ENCODE measurements around the gene EIPR1.

The EIPR1 gene

DNA sequence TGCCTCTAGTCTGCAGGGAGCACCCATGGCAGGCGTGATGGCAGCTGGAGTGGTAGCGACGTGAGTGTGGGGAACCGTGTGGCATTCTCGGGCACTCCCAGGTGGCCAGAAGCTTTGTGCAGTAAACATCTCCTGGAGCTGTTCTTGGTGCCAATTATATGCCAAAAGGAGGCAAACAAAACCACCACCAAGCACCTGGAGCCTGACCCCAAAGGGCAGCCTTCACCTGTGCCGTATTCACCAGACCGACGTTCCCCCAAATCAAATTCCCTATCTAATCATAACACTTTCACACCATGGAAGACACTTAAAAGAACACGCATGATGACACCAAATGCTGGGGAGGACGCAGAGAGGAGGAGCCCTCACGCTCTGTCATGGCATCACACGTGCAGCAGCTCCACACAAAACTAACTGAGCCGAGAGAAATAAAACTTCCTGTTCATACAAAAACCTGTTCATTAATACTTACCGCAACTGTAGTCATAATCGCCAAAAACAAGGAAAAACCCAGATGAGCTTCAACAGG lies 123.6 kb downstream of the EIPR1 start:
- no peak for TF ChIP-seq ZC3H10 (CRISPR knock-in tag; IDR thresholded peaks at IDR 0.05)
- no peak for TF ChIP-seq ZFP30 (CRISPR knock-in tag; IDR thresholded peaks at IDR 0.05)
- TF ChIP-seq RARB (CRISPR knock-in tag; IDR thresholded peaks at IDR 0.05), result no peak
- TF ChIP-seq, protein P1, sequence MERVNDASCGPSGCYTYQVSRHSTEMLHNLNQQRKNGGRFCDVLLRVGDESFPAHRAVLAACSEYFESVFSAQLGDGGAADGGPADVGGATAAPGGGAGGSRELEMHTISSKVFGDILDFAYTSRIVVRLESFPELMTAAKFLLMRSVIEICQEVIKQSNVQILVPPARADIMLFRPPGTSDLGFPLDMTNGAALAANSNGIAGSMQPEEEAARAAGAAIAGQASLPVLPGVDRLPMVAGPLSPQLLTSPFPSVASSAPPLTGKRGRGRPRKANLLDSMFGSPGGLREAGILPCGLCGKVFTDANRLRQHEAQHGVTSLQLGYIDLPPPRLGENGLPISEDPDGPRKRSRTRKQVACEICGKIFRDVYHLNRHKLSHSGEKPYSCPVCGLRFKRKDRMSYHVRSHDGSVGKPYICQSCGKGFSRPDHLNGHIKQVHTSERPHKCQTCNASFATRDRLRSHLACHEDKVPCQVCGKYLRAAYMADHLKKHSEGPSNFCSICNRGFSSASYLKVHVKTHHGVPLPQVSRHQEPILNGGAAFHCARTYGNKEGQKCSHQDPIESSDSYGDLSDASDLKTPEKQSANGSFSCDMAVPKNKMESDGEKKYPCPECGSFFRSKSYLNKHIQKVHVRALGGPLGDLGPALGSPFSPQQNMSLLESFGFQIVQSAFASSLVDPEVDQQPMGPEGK (CRISPR knock-in tag; IDR thresholded peaks at IDR 0.05; ENCODE audit: borderline replicate concordance), result no peak
- no peak for TF ChIP-seq BACH2 (CRISPR knock-in tag; IDR thresholded peaks at IDR 0.05; ENCODE audit: borderline replicate concordance)
- TF ChIP-seq, protein P2, sequence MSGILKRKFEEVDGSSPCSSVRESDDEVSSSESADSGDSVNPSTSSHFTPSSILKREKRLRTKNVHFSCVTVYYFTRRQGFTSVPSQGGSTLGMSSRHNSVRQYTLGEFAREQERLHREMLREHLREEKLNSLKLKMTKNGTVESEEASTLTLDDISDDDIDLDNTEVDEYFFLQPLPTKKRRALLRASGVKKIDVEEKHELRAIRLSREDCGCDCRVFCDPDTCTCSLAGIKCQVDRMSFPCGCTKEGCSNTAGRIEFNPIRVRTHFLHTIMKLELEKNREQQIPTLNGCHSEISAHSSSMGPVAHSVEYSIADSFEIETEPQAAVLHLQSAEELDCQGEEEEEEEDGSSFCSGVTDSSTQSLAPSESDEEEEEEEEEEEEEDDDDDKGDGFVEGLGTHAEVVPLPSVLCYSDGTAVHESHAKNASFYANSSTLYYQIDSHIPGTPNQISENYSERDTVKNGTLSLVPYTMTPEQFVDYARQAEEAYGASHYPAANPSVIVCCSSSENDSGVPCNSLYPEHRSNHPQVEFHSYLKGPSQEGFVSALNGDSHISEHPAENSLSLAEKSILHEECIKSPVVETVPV (CRISPR knock-in tag; IDR thresholded peaks at IDR 0.05), result no peak
- TF ChIP-seq, protein P3, sequence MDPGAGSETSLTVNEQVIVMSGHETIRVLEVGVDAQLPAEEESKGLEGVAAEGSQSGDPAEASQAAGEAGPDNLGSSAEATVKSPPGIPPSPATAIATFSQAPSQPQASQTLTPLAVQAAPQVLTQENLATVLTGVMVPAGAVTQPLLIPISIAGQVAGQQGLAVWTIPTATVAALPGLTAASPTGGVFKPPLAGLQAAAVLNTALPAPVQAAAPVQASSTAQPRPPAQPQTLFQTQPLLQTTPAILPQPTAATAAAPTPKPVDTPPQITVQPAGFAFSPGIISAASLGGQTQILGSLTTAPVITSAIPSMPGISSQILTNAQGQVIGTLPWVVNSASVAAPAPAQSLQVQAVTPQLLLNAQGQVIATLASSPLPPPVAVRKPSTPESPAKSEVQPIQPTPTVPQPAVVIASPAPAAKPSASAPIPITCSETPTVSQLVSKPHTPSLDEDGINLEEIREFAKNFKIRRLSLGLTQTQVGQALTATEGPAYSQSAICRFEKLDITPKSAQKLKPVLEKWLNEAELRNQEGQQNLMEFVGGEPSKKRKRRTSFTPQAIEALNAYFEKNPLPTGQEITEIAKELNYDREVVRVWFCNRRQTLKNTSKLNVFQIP (CRISPR knock-in tag; IDR thresholded peaks at IDR 0.05; ENCODE audit: borderline replicate concordance, low read depth), result no peak
- no peak for TF ChIP-seq ARNTL (CRISPR knock-in tag; IDR thresholded peaks at IDR 0.05; ENCODE audit: borderline replicate concordance, low read depth)
- no peak for TF ChIP-seq PPARA (CRISPR knock-in tag; IDR thresholded peaks at IDR 0.05; ENCODE audit: borderline replicate concordance)
- TF ChIP-seq, protein P4, sequence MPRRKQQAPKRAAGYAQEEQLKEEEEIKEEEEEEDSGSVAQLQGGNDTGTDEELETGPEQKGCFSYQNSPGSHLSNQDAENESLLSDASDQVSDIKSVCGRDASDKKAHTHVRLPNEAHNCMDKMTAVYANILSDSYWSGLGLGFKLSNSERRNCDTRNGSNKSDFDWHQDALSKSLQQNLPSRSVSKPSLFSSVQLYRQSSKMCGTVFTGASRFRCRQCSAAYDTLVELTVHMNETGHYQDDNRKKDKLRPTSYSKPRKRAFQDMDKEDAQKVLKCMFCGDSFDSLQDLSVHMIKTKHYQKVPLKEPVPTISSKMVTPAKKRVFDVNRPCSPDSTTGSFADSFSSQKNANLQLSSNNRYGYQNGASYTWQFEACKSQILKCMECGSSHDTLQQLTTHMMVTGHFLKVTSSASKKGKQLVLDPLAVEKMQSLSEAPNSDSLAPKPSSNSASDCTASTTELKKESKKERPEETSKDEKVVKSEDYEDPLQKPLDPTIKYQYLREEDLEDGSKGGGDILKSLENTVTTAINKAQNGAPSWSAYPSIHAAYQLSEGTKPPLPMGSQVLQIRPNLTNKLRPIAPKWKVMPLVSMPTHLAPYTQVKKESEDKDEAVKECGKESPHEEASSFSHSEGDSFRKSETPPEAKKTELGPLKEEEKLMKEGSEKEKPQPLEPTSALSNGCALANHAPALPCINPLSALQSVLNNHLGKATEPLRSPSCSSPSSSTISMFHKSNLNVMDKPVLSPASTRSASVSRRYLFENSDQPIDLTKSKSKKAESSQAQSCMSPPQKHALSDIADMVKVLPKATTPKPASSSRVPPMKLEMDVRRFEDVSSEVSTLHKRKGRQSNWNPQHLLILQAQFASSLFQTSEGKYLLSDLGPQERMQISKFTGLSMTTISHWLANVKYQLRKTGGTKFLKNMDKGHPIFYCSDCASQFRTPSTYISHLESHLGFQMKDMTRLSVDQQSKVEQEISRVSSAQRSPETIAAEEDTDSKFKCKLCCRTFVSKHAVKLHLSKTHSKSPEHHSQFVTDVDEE (CRISPR knock-in tag; IDR thresholded peaks at IDR 0.05), result no peak
- TF ChIP-seq CSDC2 (CRISPR knock-in tag; IDR thresholded peaks at IDR 0.05), result no peak
- TF ChIP-seq, protein P5, sequence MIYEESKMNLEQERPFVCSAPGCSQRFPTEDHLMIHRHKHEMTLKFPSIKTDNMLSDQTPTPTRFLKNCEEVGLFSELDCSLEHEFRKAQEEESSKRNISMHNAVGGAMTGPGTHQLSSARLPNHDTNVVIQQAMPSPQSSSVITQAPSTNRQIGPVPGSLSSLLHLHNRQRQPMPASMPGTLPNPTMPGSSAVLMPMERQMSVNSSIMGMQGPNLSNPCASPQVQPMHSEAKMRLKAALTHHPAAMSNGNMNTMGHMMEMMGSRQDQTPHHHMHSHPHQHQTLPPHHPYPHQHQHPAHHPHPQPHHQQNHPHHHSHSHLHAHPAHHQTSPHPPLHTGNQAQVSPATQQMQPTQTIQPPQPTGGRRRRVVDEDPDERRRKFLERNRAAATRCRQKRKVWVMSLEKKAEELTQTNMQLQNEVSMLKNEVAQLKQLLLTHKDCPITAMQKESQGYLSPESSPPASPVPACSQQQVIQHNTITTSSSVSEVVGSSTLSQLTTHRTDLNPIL (CRISPR knock-in tag; IDR thresholded peaks at IDR 0.05; ENCODE audit: low read depth), result no peak
- no peak for TF ChIP-seq OSR1 (CRISPR knock-in tag; IDR thresholded peaks at IDR 0.05)
- no peak for TF ChIP-seq ZNF8 (CRISPR knock-in tag; IDR thresholded peaks at IDR 0.05)
- no peak for TF ChIP-seq SNAI2 (CRISPR knock-in tag; IDR thresholded peaks at IDR 0.05)
- no peak for TF ChIP-seq ZNF565 (CRISPR knock-in tag; conservative IDR thresholded peaks at IDR 0.05; ENCODE audit: low read depth)
- TF ChIP-seq TOX (CRISPR knock-in tag; IDR thresholded peaks at IDR 0.05; ENCODE audit: borderline replicate concordance), result no peak
- TF ChIP-seq GLIS3 (CRISPR knock-in tag; IDR thresholded peaks at IDR 0.05), result no peak
- ATAC-seq, result no peak

DNA sequence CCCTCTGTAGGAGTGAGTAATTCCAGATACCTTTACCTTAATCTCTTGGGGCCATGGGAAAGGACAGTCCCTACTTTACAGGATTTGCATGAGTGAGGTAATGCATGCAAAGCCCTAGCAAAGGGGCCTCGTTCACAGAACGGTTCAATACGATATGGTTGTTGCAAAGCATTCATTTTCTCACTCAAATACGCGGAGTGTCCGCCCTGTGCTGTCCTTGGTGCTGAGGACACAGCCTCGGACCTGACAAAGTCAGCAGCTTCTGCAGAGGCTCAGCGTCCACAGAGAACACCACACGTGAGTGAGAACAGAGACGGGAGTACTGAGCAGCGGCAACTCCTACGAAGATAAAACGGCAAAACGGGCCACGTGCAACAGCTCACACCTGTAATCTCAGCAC lies 125.7 kb downstream of the EIPR1 start:
- ATAC-seq, result no peak
- TF ChIP-seq ZFP3 (CRISPR knock-in tag; IDR thresholded peaks at IDR 0.05), result no peak
- TF ChIP-seq CSDC2 (CRISPR knock-in tag; IDR thresholded peaks at IDR 0.05), result no peak
- TF ChIP-seq ZC3H10 (CRISPR knock-in tag; IDR thresholded peaks at IDR 0.05), result no peak
- TF ChIP-seq, protein P2 (CRISPR knock-in tag; IDR thresholded peaks at IDR 0.05), result no peak
- TF ChIP-seq, protein P5 (CRISPR knock-in tag; IDR thresholded peaks at IDR 0.05; ENCODE audit: low read depth), result no peak
- no peak for TF ChIP-seq BACH2 (CRISPR knock-in tag; IDR thresholded peaks at IDR 0.05; ENCODE audit: borderline replicate concordance)
- TF ChIP-seq SNAI2 (CRISPR knock-in tag; IDR thresholded peaks at IDR 0.05), result no peak
- no peak for TF ChIP-seq OSR1 (CRISPR knock-in tag; IDR thresholded peaks at IDR 0.05)
- no peak for TF ChIP-seq ESRRG (CRISPR knock-in tag; IDR thresholded peaks at IDR 0.05)
- no peak for TF ChIP-seq TCF4 (CRISPR knock-in tag; IDR thresholded peaks at IDR 0.05; ENCODE audit: borderline replicate concordance)
- TF ChIP-seq ZFP30 (CRISPR knock-in tag; IDR thresholded peaks at IDR 0.05), result no peak
- TF ChIP-seq PPARA (CRISPR knock-in tag; IDR thresholded peaks at IDR 0.05; ENCODE audit: borderline replicate concordance), result no peak
- no peak for TF ChIP-seq RARB (CRISPR knock-in tag; IDR thresholded peaks at IDR 0.05)
- no peak for TF ChIP-seq ZNF8 (CRISPR knock-in tag; IDR thresholded peaks at IDR 0.05)
- TF ChIP-seq, protein P1 (CRISPR knock-in tag; IDR thresholded peaks at IDR 0.05; ENCODE audit: borderline replicate concordance), result no peak
